ENCODE measurements around the gene ING2. TPM values are rescaled to one million over a fixed set of nuclear protein-coding genes. Genes with fewer than 3 reads are reported as not detected.

ING2 gene
- total RNA-seq, 1 donor from 2014 or later, result 5.7 TPM

- H3K9ac ChIP-seq (ENCODE audit: low read depth in 1 of 3, low read length in 3 of 3), result no peak overlapping the region
- no peak overlapping the region for H3K27ac ChIP-seq (ENCODE audit: low read depth, low read length)
- H3K4me3 ChIP-seq (ENCODE audit: low read length in 3 of 3), result no peak overlapping the region
- H3K9me3 ChIP-seq (ENCODE audit: control insufficient read depth in 3 of 3, low read length in 3 of 3), result no peaks in the 10 kb centered on the region
- no peaks in the 10 kb centered on the region for H3K27me3 ChIP-seq (ENCODE audit: control insufficient read depth in 3 of 3, insufficient read depth in 3 of 3, low read length in 3 of 3)
- H3K4me1 ChIP-seq (ENCODE audit: control insufficient read depth in 3 of 3, insufficient read depth in 3 of 3, low read length in 3 of 3), result peaks cover 0 to 5% (median 0%) of the 10 kb centered on the region in 3 donors
- H3K36me3 ChIP-seq (ENCODE audit: control insufficient read depth in 3 of 3, insufficient read depth in 3 of 3, low read length in 3 of 3), result peaks cover 0 to 4% (median 4%) of the 10 kb centered on the region in 3 donors
Measured at GRCh38 chr4:183517194-183517593, 12.3 kb downstream of the ING2 start.

DNA sequence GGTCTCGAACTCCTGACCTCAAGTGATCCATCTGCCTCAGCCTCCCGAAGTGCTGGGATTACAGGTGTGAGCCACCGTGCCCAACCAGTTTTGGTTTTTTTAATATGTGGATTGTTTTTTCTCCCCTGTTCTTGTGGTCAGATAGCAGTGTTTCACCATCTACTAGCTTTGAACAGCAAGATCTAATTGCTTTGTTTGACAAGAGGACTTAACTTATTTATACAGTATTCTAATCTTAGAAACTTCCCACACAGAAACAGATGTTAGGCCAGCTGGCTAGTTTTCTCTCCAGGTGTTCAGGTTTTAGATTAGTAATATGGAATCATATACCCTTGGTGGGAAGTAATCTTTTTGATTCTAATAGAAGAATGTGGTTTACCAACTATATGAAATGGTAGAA, 12.9 kb downstream of the ING2 start:
- Histone ChIP-seq H3K27ac (ENCODE audit: low read depth, low read length) (no peak overlapping the region), H3K27me3 (ENCODE audit: control insufficient read depth in 3 of 3, insufficient read depth in 3 of 3, low read length in 3 of 3) (no peaks in the 10 kb centered on the region), H3K4me1 (ENCODE audit: control insufficient read depth in 3 of 3, insufficient read depth in 3 of 3, low read length in 3 of 3) (peaks cover 0 to 5% (median 0%) of the 10 kb centered on the region in 3 donors), H3K9ac (ENCODE audit: low read depth in 1 of 3, low read length in 3 of 3) (no peak overlapping the region), H3K9me3 (ENCODE audit: control insufficient read depth in 3 of 3, low read length in 3 of 3) (no peaks in the 10 kb centered on the region), H3K36me3 (ENCODE audit: control insufficient read depth in 3 of 3, insufficient read depth in 3 of 3, low read length in 3 of 3) (peaks cover 0 to 4% (median under 1%) of the 10 kb centered on the region in 3 donors), H3K4me3 (ENCODE audit: low read length in 3 of 3) (no peak overlapping the region)

- Histone ChIP-seq H3K27me3 (ENCODE audit: control insufficient read depth in 3 of 3, insufficient read depth in 3 of 3, low read length in 3 of 3) (no peaks in the 10 kb centered on the region), H3K27ac (ENCODE audit: low read depth, low read length) (no peak overlapping the region), H3K36me3 (ENCODE audit: control insufficient read depth in 3 of 3, insufficient read depth in 3 of 3, low read length in 3 of 3) (no peaks in the 10 kb centered on the region), H3K9me3 (ENCODE audit: control insufficient read depth in 3 of 3, low read length in 3 of 3) (no peaks in the 10 kb centered on the region), H3K4me3 (ENCODE audit: low read length in 3 of 3) (no peak overlapping the region), H3K9ac (ENCODE audit: low read depth in 1 of 3, low read length in 3 of 3) (no peak overlapping the region), H3K4me1 (ENCODE audit: control insufficient read depth in 3 of 3, insufficient read depth in 3 of 3, low read length in 3 of 3) (no peaks in the 10 kb centered on the region)
Measured at GRCh38 chr4:183522821-183523220, 18.0 kb downstream of the ING2 start.

DNA sequence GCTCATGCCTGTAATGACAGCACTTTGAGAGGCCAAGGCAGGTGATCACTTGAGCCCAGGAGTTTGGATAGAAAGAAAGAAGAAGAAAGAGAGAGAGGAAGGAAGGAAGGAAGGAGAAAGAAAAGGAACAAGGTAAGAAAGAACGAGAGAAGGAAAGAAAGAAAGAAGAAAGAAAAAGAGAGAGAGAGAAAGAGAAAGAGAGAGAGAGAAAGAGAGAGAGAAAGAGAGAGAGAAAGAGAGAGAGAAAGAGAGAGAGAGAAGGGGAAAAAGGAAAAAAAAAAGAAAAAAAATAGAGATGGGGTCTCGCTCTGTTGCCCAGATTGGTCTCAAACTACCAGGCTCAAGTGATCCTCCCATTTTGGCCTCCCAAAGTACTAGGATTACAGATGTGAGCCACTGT, 22.5 kb downstream of the ING2 start:
- no peak overlapping the region for H3K9ac ChIP-seq (ENCODE audit: low read depth in 1 of 3, low read length in 3 of 3)
- no peaks in the 10 kb centered on the region for H3K9me3 ChIP-seq (ENCODE audit: control insufficient read depth in 3 of 3, low read length in 3 of 3)
- H3K36me3 ChIP-seq (ENCODE audit: control insufficient read depth in 3 of 3, insufficient read depth in 3 of 3, low read length in 3 of 3), result no peaks in the 10 kb centered on the region
- no peak overlapping the region for H3K4me3 ChIP-seq (ENCODE audit: low read length in 3 of 3)
- no peaks in the 10 kb centered on the region for H3K4me1 ChIP-seq (ENCODE audit: control insufficient read depth in 3 of 3, insufficient read depth in 3 of 3, low read length in 3 of 3)
- no peak overlapping the region for H3K27ac ChIP-seq (ENCODE audit: low read depth, low read length)
- no peaks in the 10 kb centered on the region for H3K27me3 ChIP-seq (ENCODE audit: control insufficient read depth in 3 of 3, insufficient read depth in 3 of 3, low read length in 3 of 3)

DNA sequence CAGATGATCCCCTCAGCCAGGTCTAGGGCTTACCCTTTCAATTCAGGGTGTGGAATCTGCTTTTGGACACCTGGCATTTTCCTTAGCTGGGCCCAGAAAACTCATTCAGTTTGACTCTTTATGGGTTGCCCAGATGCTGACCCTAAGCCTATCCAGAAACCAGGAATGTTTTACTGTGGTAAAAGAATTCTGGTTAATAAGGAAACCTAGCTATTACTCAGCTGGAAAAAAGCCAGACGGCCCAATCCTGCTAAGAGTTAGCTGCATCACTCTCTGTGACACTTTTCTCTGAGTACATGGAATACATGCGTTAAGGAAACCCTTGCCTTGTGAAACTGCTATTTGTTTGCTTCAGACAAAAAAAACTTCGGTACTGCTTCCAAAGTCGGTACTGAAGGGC, 28.0 kb downstream of the ING2 start:
- Histone ChIP-seq H3K4me3 (ENCODE audit: low read length in 3 of 3) (no peak overlapping the region), H3K9ac (ENCODE audit: low read depth in 1 of 3, low read length in 3 of 3) (no peak overlapping the region), H3K36me3 (ENCODE audit: control insufficient read depth in 3 of 3, insufficient read depth in 3 of 3, low read length in 3 of 3) (no peaks in the 10 kb centered on the region), H3K4me1 (ENCODE audit: control insufficient read depth in 3 of 3, insufficient read depth in 3 of 3, low read length in 3 of 3) (no peaks in the 10 kb centered on the region), H3K9me3 (ENCODE audit: control insufficient read depth in 3 of 3, low read length in 3 of 3) (no peaks in the 10 kb centered on the region), H3K27me3 (ENCODE audit: control insufficient read depth in 3 of 3, insufficient read depth in 3 of 3, low read length in 3 of 3) (peaks cover 0 to 4% (median 3%) of the 10 kb centered on the region in 3 donors), H3K27ac (ENCODE audit: low read depth, low read length) (no peak overlapping the region)

DNA sequence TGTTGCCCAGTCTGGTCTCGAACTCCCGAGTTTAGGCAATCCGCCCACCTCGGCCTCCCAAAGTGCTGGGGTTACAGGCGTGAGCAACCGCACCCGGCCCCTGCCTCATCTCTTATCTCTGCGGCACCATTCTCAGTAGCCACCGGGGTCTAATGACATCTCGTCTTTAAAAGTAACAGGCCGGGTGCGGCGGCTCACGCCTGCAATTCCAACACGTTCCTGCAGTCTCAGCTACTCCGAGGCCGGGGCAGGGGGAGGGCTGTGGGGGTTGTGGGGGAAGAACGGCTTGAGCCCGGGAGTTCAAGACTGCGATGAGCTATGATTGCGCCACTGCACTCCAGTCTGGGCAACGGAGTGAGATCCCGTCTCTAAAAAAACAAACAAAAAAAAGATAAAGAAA, 28.8 kb downstream of the ING2 start:
- H3K9me3 ChIP-seq (ENCODE audit: control insufficient read depth in 3 of 3, low read length in 3 of 3), result no peaks in the 10 kb centered on the region
- no peak overlapping the region for H3K4me3 ChIP-seq (ENCODE audit: low read length in 3 of 3)
- no peak overlapping the region for H3K27ac ChIP-seq (ENCODE audit: low read depth, low read length)
- no peaks in the 10 kb centered on the region for H3K36me3 ChIP-seq (ENCODE audit: control insufficient read depth in 3 of 3, insufficient read depth in 3 of 3, low read length in 3 of 3)
- H3K27me3 ChIP-seq (ENCODE audit: control insufficient read depth in 3 of 3, insufficient read depth in 3 of 3, low read length in 3 of 3), result peaks cover 0 to 4% (median 3%) of the 10 kb centered on the region in 3 donors
- H3K9ac ChIP-seq (ENCODE audit: low read depth in 1 of 3, low read length in 3 of 3), result no peak overlapping the region
- H3K4me1 ChIP-seq (ENCODE audit: control insufficient read depth in 3 of 3, insufficient read depth in 3 of 3, low read length in 3 of 3), result no peaks in the 10 kb centered on the region

- no peak overlapping the region for H3K27ac ChIP-seq (ENCODE audit: low read depth, low read length)
- no peak overlapping the region for H3K9ac ChIP-seq (ENCODE audit: low read depth in 1 of 3, low read length in 3 of 3)
- H3K9me3 ChIP-seq (ENCODE audit: control insufficient read depth in 3 of 3, low read length in 3 of 3), result peaks cover 0 to 3% (median 0%) of the 10 kb centered on the region in 3 donors
- peaks cover 0 to 4% (median 0%) of the 10 kb centered on the region in 3 donors for H3K4me1 ChIP-seq (ENCODE audit: control insufficient read depth in 3 of 3, insufficient read depth in 3 of 3, low read length in 3 of 3)
- H3K36me3 ChIP-seq (ENCODE audit: control insufficient read depth in 3 of 3, insufficient read depth in 3 of 3, low read length in 3 of 3), result no peaks in the 10 kb centered on the region
- peak overlapping the region in 2 of 3 donors; percentile 14 to 18 for H3K4me3 ChIP-seq (ENCODE audit: low read length in 3 of 3)
- peaks cover 0 to 3% (median 0%) of the 10 kb centered on the region in 3 donors for H3K27me3 ChIP-seq (ENCODE audit: control insufficient read depth in 3 of 3, insufficient read depth in 3 of 3, low read length in 3 of 3)
Measured at GRCh38 chr4:183540410-183541009, 35.7 kb downstream of the ING2 start.

DNA sequence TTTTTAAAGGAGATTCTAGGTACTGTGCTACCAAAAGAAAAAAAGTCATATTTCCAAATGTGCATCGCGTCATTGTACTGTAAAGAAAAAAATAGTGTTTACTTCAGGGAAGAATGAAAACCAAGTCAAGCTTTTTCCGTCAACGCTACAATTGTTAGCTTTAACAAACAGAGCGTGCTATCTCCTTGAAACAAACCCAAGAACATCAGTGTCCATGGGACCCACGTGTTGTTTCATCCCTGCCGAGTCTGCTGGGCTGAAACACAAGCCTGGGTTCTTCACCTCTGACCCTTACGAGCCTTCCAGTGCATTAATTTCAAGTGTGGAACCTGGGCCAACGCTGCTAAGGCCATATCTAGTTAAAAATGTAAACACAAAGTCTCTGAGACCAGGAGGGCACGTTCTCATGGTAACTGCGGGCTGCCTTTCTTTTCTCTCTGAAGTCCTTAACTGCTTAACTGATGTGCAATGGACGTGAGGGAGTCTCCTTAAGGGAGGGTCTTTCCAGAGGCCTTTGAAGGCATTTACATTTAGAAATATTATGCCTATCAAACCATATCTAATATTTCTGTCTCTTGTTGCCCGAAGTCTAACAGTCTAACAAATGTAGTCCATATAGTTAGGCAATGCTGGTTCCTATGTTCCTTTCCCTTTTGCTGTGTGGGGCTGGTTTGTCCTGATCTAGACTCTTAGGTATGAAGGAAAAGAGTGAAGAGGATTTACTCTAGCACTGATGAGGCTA, 36.3 kb downstream of the ING2 start:
- Histone ChIP-seq H3K9ac (ENCODE audit: low read depth in 1 of 3, low read length in 3 of 3) (no peak overlapping the region), H3K36me3 (ENCODE audit: control insufficient read depth in 3 of 3, insufficient read depth in 3 of 3, low read length in 3 of 3) (no peaks in the 10 kb centered on the region), H3K27me3 (ENCODE audit: control insufficient read depth in 3 of 3, insufficient read depth in 3 of 3, low read length in 3 of 3) (peaks cover 0 to 2% (median 0%) of the 10 kb centered on the region in 3 donors), H3K4me3 (ENCODE audit: low read length in 3 of 3) (peak overlapping the region in 1 of 3 donors; percentile 18), H3K9me3 (ENCODE audit: control insufficient read depth in 3 of 3, low read length in 3 of 3) (peaks cover 0 to 3% (median 0%) of the 10 kb centered on the region in 3 donors), H3K27ac (ENCODE audit: low read depth, low read length) (no peak overlapping the region), H3K4me1 (ENCODE audit: control insufficient read depth in 3 of 3, insufficient read depth in 3 of 3, low read length in 3 of 3) (peaks cover 0 to 4% (median 0%) of the 10 kb centered on the region in 3 donors)

DNA sequence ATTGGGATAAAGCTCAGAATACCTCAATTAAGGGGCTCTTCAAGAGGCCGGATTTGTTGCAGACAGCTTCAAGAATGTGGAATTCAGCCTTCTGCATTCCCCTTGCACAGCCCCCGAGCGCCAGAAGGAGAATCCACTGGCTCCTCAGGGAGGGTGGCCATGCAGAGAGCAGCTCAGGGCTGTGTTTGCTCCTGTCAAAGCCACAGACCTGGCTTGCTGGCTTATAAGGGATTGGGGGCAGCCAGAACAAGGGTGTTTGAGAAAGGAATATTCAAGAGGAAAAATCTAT, 36.8 kb downstream of the ING2 start:
- no peaks in the 10 kb centered on the region for H3K36me3 ChIP-seq (ENCODE audit: control insufficient read depth in 3 of 3, insufficient read depth in 3 of 3, low read length in 3 of 3)
- H3K9me3 ChIP-seq (ENCODE audit: control insufficient read depth in 3 of 3, low read length in 3 of 3), result peaks cover 0 to 3% (median 0%) of the 10 kb centered on the region in 3 donors
- H3K4me3 ChIP-seq (ENCODE audit: low read length in 3 of 3), result no peak overlapping the region
- H3K27me3 ChIP-seq (ENCODE audit: control insufficient read depth in 3 of 3, insufficient read depth in 3 of 3, low read length in 3 of 3), result no peaks in the 10 kb centered on the region
- H3K4me1 ChIP-seq (ENCODE audit: control insufficient read depth in 3 of 3, insufficient read depth in 3 of 3, low read length in 3 of 3), result peaks cover 0 to 4% (median 0%) of the 10 kb centered on the region in 3 donors
- H3K27ac ChIP-seq (ENCODE audit: low read depth, low read length), result no peak overlapping the region
- H3K9ac ChIP-seq (ENCODE audit: low read depth in 1 of 3, low read length in 3 of 3), result no peak overlapping the region

- H3K27me3 ChIP-seq (ENCODE audit: control insufficient read depth in 3 of 3, insufficient read depth in 3 of 3, low read length in 3 of 3), result no peaks in the 10 kb centered on the region
- no peaks in the 10 kb centered on the region for H3K36me3 ChIP-seq (ENCODE audit: control insufficient read depth in 3 of 3, insufficient read depth in 3 of 3, low read length in 3 of 3)
- no peak overlapping the region for H3K4me3 ChIP-seq (ENCODE audit: low read length in 3 of 3)
- no peak overlapping the region for H3K27ac ChIP-seq (ENCODE audit: low read depth, low read length)
- peaks cover 0 to 4% (median 0%) of the 10 kb centered on the region in 3 donors for H3K4me1 ChIP-seq (ENCODE audit: control insufficient read depth in 3 of 3, insufficient read depth in 3 of 3, low read length in 3 of 3)
- H3K9me3 ChIP-seq (ENCODE audit: control insufficient read depth in 3 of 3, low read length in 3 of 3), result peaks cover 0 to 3% (median 0%) of the 10 kb centered on the region in 3 donors
- H3K9ac ChIP-seq (ENCODE audit: low read depth in 1 of 3, low read length in 3 of 3), result no peak overlapping the region
Measured at GRCh38 chr4:183543435-183543834, 38.6 kb downstream of the ING2 start.

Measured in skeletal muscle tissue (tissue), 4 donors.